DMS 273 (cell line): ENCODE measurements around the gene C19orf25.

Experiments
- DNase-seq: peaks from one replicate; lab custom pipeline; 2025; ENCODE audit not compliant: unreplicated experiment; lab: John Stamatoyannopoulos, UW

C19orf25 gene

DNA sequence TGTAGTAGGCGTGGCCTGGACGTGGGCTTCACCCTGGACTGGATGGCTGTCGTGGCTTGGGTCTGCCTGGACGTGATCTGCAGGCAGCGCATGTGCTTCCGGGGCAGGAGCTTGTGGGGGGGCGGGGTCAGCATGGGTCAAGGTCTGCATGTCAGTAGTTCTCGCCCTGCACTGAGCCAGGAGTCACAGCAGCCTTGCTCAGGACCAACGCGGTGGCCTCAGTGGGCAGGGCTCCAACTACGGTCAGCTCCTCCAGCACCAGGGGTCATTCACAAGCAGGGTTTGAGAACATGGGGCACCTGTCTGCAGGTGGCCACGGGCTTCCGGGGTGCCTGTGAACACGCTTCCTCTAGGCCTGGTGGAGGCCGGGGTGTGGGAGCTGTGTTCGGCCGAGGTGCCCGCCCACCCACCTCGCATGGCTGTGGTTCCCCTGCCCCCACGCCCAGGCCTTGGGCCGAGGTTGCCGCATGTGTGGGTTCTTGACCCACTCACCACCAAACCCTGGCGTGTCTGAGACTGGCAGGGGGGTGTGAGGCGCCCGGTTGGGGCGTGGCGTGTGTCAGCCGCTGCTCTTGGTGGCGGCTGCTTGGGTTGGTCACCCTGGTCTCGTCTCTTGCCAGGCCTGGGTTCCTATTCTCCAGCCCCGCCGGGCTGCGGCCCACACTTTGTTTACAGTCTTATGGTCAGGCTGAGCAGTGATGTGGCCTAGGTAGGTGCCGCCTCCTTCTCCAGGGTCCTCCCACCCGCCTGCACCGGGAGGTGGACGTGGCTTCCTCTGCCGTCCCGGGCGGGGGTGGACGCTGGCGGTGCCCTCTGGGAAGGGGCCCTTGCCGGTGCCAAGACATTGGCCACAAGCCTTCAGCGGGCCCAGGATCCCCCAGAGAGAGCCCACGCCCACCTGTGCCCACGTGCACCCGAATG lies 45.6 kb downstream of the C19orf25 start:
- no peak for DNase-seq

DNA sequence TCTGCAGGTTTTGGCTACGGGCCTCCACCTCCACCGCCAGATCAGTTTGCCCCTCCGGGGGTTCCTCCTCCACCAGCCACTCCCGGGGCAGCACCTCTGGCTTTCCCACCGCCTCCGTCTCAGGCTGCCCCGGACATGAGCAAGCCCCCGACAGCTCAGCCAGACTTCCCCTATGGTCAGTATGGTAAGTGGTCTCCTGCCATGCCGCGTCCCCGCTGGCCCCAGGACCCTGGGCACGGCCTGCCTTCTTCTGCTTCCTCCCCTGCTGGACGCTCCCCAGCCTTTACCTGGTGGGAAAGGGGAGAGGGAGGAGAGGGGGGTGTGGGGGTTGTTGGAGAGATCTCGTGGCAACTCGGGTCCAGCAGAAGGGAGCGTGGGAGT lies 46.5 kb downstream of the C19orf25 start:
- DNase-seq = no peak

DNA sequence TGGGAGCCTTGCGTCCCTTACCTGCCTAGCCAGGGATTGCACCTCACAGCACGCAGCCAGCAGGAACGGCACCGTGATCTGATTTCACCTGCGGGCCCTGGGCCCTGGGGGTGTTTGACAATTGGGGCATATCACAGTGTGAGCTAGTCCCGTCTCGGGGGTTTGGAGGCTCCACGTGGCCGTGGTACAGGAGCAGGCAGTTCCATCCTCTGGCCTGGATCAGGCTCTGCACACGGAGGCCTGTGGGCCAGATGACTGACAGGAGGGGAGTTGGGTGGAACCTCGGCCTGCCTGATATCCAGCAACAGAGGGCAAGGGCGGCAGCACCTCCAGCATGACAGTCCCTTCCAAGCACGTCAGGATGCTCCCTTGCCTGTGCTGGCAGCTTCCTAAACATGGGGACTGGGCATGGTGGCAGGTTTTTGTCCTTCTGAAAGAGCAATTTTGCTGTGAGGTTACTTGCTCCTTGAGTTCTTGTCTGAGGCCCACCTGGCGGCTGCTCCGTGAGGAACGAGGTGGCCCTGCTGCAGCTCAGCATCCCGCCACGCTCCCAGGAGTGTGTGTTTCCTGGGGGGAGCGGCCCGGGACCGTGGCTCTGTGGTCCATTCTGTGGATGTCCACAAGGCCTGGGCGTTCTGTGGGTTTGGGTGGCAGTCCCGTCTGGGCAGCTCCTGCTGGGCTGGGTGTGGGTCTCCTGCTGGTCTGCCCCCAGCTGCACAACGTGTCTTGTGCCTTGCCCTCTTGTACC lies 47.1 kb downstream of the C19orf25 start:
- no peak for DNase-seq

DNA sequence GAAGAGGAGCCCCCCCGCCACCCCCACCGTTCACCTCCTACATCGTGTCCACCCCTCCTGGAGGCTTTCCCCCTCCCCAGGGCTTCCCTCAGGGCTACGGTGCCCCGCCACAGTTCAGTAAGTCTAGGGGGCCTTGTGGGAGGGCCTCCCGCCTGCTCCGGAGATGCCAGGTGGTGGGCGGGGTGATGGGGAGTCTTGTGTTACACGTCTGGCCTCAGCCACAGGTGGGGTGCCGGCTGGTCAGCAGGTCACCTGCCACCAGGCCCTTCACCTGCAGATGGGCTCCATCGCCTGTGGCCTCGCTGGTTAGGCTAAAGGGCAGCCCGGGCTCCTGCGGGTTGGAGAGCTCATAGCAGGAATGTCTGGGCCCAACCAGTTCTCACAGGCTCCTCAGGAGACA lies 48.8 kb downstream of the C19orf25 start:
- DNase-seq = no peak

DNA sequence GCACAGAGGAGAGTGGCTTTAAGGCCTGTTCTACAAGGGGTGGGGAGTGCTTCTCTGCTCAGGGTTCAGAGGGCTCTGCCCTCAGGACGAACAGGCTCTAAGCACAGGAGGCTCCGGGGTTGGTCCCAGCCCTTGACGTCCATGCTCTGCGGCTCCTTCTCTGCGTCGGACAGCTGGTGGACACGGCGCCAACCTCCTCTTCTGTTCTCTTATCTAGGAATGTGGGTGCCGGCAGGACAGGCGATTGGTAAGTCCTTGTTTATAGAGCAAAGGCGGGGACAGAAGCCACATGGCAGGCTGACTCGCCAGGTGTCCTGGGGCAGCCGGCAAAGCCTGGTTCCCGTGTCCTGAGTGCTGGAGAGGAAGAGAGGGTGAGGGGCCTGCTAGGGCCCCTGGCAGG lies 49.3 kb downstream of the C19orf25 start:
- no peak for DNase-seq

DNA sequence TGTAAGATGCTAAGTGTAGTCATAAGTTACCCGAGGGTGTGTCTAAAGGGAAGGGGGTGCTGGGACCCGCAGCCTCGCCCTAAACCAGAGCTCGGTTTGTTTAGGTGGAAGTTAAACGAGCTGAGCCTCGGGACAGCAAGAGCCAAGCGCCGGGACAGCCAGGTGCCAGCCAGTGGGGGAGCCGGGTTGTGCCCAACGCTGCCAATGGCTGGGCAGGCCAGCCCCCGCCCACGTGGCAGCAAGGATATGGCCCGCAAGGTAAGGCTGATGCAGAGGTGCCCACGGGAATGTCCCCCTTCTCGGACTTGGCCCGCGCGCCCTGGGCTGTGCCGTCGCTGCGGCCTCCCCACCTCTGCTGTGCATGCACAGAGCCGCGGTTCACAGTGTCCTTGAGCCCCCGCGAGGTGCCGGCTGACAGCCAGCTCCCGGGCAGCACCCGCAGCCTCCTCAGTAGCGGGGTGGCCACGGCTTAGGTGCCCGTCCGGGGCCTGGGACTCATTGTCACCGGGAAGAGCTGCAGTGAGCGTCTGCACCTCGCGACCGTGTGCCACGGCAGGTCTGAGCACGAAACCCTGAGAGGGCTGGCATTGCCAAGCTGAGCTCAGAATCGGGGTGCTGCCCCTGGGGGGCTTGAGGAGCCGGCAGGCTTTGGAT lies 50.1 kb downstream of the C19orf25 start:
- no peak for DNase-seq

DNA sequence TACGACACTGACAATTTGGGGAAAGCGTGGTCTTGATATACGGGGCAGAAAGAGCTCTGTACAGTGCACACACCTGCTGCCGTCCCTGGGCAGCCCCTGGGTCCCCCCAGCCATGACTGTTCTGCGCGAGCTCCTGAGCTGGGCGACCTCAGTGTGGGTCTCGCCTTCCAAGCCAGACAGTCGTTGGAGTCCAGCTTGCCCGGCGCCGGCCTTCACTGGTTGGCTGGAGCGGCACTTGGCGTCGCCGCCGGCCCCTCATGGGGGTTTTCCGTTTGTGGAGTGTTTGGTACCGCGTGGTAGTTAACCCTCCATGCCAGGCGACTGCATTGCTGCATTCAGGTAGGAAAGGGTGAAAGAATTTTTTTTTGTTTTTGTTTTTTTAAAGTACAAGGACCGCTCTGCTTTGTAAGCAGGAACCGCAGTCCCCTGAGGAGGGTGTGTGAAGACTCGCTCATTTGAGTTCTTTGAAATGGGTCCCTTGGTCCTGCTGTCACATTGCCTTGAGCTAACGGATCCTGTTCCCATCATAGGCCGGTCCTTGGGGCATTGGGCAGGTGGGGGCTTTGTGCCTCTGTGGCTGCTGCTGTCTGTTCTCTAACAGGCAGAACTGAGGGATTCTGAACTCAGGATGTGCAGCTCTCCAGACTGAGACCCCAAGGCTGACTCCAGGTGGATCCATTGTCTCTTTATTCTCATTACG lies 51.6 kb downstream of the C19orf25 start:
- no peak for DNase-seq

DNA sequence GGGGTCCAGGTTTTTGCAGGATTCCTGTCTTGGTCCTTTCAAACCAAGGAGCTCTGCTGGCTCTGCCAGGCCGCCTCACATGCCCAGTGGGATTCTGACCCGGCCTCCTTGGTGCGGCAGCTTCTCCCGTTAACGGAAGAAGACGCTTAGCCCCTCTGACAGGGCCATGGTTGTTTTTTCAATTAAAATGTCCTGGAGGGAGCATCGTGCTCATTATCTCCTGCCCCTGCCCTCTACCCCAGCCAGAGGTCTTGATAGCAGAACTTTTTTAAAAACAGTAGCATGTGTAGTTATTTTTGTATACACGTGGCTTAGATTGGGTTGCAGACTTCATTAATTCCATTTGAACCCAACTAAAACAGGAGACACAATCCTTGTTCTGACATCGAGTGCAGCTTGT lies 52.3 kb downstream of the C19orf25 start:
- DNase-seq = no peak

DNA sequence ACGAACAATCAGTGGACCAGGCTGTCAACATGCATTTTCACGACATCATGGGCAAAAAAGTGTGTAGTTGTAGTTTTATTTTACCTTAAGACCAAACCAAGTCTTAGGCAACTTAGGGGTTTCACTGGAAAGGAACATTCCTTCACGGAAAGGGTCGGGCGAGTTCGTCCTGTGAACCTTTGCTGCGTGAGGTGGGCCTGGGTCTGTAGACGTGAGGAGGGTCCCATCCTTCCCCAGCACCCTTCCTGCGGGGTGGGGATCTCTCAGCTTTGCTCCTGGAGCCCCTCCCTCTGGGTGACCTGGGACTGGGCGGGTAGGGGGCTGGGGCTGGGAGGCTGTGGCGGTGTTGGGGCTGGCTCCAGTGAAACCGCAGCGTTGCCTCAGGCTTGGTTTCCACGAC lies 53.1 kb downstream of the C19orf25 start:
- DNase-seq = no peak

DNA sequence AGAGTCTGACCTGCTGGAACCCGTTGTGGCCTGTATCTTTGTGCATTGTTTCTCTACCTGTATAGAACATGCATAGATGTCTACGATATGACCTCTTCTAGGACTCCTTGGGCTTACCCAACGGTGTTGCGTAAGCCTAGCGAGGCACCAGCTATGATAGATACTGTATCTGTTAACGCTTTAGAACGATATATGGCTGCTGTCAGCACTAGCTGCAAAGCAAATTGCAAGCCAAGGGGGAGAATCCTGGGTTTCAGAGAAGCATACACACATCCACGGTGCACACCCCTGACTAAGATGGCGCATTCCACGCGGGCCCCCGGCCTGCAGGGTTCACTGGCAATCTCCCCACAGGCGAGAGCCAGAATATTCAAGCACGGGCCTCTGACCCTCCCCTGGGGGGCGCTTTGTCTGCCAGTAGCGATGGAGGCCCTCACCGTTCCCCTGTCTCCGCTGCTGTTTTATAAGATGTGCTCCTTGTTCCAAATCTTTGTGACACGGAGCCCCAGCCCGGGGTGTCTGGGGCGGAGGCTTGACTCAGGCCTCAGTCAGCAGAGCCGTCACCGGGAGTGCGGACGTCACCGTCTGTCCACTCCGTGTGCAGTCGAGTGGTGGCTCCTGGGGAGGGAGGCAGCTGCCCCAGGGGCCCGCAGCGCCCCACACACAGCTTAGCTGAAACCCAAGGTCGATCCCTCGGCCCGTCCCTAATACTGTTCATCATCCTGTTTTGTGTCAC lies 53.7 kb downstream of the C19orf25 start:
- no peak for DNase-seq

DNA sequence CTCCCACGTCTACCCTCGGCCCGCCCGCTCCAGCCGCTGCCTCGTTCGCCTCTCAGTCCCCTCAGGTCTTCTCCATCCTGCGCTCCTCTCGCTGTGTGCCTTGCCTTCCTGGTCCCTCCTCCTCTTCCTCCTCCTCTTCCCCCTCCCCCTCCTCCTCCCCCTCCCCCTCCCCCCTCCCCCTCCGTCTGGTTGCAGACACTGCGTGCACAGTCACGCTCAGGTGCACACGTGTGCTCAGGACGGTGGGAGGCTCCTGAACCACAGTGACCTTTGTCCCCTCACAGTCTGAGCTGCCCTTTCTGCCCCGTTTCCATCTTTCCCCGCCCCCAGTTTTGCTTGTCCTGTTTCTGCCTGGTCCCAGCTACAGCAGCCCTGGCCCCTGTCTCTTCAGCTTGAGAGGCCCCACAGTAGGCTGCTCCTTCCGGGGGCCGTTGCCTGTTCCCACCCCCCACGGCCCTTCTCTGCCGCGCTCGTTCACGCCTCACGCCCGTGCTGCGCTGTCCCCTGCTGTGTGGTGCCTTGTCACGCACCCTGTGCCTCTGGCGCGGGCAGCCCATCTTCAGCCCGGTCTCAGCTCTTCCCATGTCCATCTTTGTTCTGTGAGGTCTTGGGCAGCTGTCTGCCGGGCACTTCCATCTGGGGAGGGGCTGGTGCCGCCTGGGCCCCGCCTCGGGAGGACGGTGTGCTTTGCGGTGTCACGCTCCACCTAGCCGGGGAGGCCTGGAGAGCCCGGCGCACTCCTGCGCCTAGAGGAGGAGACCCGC lies 54.6 kb downstream of the C19orf25 start:
- no peak for DNase-seq

DNA sequence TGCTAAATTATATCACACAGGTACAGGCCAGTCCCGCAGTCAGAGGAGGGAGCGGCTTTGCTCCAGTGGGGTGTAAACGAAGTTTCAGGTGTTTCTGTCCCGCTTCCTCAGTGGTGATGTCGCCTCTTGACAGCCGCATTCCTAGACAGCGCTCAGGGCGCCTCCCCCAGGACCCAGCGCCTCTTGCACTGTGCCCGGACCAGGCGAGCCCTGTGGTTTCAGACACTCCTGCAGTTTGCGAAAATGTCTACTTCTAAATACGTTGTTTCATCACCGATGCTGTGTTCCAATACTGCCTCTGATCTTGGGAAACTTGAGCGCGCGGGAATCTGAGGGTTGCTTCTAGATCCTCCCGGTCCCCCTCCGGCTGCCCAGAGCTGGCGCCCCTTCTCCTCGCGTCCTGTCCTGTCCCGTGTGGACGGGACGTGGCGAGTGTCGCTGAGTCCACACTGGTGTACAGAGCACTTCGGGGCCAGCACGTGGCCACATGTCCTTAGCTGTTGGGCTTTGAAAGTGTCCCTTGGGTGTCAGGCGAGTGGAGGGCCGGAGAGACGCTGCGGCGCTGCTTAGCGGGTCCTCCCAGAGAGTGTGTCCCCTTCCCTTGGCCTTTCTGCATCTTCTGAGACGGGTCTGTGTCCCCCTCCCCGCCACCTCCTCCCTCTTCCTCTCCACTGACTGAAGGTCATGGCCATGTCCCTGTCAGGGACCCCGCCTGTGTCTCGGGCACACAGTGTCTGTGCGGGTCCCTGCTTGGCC lies 55.4 kb downstream of the C19orf25 start:
- DNase-seq = no peak
